CD4-positive, alpha-beta T cell (primary cell): ENCODE results near the gene HOXB3. TPM values are rescaled to one million over a fixed set of nuclear protein-coding genes. Genes with fewer than 3 reads are reported as not detected.

Experiments
- ATAC-seq: fragments of 200-7000 bp; cut with Tn5 transposase; one replicate; pipeline ENCODE4 v1.10.0; 2022; ENCODE audit warnings: mild to moderate bottlenecking; ENCODE audit not compliant: poor library complexity
- CTCF ChIA-PET: fragments of 350-600 bp; sonication (Branson Sonifier 250); formaldehyde crosslinking; loops from one replicate; lab custom pipeline; 2021; ENCODE audit warnings: antibody characterized with exemption, inconsistent platforms; lab: Charles Lee
- POLR2A ChIA-PET: fragments of 350-600 bp; sonication (Branson Sonifier 250); formaldehyde crosslinking; loops from one replicate; lab custom pipeline; 2021; ENCODE audit warnings: antibody characterized with exemption, inconsistent platforms; lab: Charles Lee
- DNase-seq, 14 experiments: peaks; one replicate each; pipeline ENCODE4 v3.0.0-alpha.2; 2013 to 2020; ENCODE audit warnings: mixed read lengths in 2 of 14
- H3K27ac ChIP-seq, 2 donors: one replicate each; pipeline versions ENCODE4 v1.5.1 to v1.7.0; 2013; ENCODE audit warnings: low read length in 2 of 2, low read depth in 1 of 2, mild to moderate bottlenecking in 1 of 2
- H3K27me3 ChIP-seq, 2 experiments: 1 replicate in 1 of 2; 2 replicates in 1 of 2; pipeline versions ENCODE4 v1.6.1 to v1.7.0; 2013; ENCODE audit warnings: low read length in 2 of 2, control low read depth in 1 of 2, mild to moderate bottlenecking in 1 of 2, moderate library complexity in 1 of 2; ENCODE audit not compliant: insufficient read depth in 2 of 2, control insufficient read depth in 1 of 2
- H3K36me3 ChIP-seq: one replicate; pipeline ENCODE4 v1.6.1; 2013; ENCODE audit warnings: low read length, control low read depth; ENCODE audit not compliant: insufficient read depth
- H3K4me1 ChIP-seq: one replicate; pipeline ENCODE4 v1.6.1; 2013; ENCODE audit warnings: low read length, control low read depth; ENCODE audit not compliant: insufficient read depth
- H3K4me3 ChIP-seq: one replicate; pipeline ENCODE4 v1.5.1; 2013; ENCODE audit warnings: mild to moderate bottlenecking, low read length, moderate library complexity
- H3K9me3 ChIP-seq, 2 experiments: 1 replicate in 1 of 2; 2 replicates in 1 of 2; pipeline versions ENCODE4 v1.6.1 to v1.7.0; 2013; ENCODE audit warnings: low read length in 2 of 2, mild to moderate bottlenecking in 2 of 2, control low read depth in 1 of 2, moderate library complexity in 1 of 2; ENCODE audit not compliant: control insufficient read depth in 1 of 2, insufficient read depth in 1 of 2
- H3K27ac Mint-ChIP-seq: one replicate; pipeline ENCODE4 v1.8.0; 2020; ENCODE audit warnings: mixed read lengths
- H3K27me3 Mint-ChIP-seq: one replicate; pipeline ENCODE4 v1.8.0; 2021; ENCODE audit warnings: mixed read lengths
- H3K36me3 Mint-ChIP-seq: one replicate; pipeline ENCODE4 v1.8.0; 2021; ENCODE audit warnings: low read depth, mixed read lengths
- H3K4me1 Mint-ChIP-seq: one replicate; pipeline ENCODE4 v1.8.0; 2021; ENCODE audit warnings: low read depth, mixed read lengths
- H3K4me3 Mint-ChIP-seq: one replicate; pipeline ENCODE4 v1.8.0; 2020; ENCODE audit warnings: mild to moderate bottlenecking, mixed read lengths
- H3K9me3 Mint-ChIP-seq: one replicate; pipeline ENCODE4 v1.8.0; 2020; ENCODE audit warnings: mixed read lengths
- CTCF ChIP-seq: fragments of 200-600 bp; IDR thresholded peaks from one replicate; pipeline ENCODE4 v1.8.0; 2022; ENCODE audit warnings: antibody characterized with exemption, mild to moderate bottlenecking
- intact Hi-C, 2 experiments: fragments of 100-400 bp; cut with DNase I in 1 of 2; cut with micrococcal nuclease in 1 of 2; formaldehyde crosslinking; loops; one replicate each; pipeline versions ENCODE4 v1.15.1 to v1.9.0; 2023 to 2025; cut with DNase I, micrococcal nuclease
- total RNA-seq, 174 experiments: library from RNA in 2 of 174; stranded (reverse) in 2 of 174; gene quantifications; one replicate each; pipeline ENCODE4 v1.2.3 and lab custom pipeline; 2021 to 2026

Gene HOXB3
- total RNA-seq, 2 experiments from 2014 or later, result 0.25 to 0.36 TPM

DNA sequence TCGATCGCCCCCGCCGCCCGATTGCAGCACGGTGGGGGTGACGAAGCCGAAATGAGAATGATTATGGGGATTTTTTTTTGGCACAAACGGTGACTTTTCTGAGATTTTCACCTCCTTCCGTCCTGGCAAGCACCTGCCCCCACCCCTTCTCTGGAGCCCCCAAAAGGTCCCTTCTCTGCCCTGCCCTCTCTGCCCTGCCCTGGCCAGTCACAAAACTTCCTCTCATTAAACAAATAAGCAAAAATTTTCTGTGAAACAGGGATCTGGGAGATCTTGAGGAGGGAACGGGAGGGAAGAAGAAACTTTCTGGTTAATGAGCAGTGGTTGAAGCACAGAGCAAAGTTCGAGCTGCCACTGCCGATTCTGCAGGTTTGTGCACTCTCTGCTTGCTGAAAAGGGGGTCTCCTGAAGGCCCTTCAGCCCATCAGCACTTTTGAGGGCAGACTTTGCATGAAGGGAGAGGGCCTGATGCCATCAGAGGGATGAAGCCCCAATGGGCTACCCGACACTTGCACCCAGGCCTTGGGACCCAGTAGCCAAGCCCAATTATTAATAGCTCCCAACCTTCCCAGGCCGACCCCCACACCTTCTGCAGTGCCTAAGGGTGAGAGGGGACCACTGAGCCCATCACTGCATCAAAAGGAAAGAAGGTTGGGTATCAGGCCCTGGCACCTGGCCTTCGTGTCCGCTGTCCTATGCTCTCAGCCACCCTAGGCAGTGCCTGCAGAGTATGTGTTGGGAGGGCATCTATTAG lies 26.1 kb upstream of the HOXB3 start:
- Mint-ChIP-seq H3K27me3 (peaks cover 98% of the 10 kb centered on the region), H3K4me1 (peaks cover 65% of the 10 kb centered on the region), H3K27ac (no peak overlapping the region), H3K9me3 (no peaks in the 10 kb centered on the region), H3K4me3 (peak overlapping the region; percentile 2), H3K36me3 (no peaks in the 10 kb centered on the region)
- Histone ChIP-seq H3K36me3 (no peaks in the 10 kb centered on the region), H3K27me3 (peaks cover 87 to 96% of the 10 kb centered on the region in 2 experiments), H3K27ac (no peak overlapping the region), H3K4me1 (peaks cover 61% of the 10 kb centered on the region), H3K9me3 (peaks cover 0 to 25% of the 10 kb centered on the region in 2 experiments), H3K4me3 (no peak overlapping the region)
- POLR2A ChIA-PET, result interaction anchor here (2.3 kb wide), 1 partner anchor 9 kb away, joined by 10 read pairs; the partner anchor contains the start of gene HOXB9
- ATAC-seq (no peak), DNase-seq (no peak)
- CTCF ChIA-PET, result interaction anchor here (0.8 to 1.7 kb wide), 2 partner anchors 28 to 159 kb away, joined by 3 read pairs; no protein-coding TSS in a partner anchor
- intact Hi-C loops, result loop anchor here (5.0 to 10.0 kb wide), 3 partner anchors 724 to 839 kb away; partner anchors contain the start of gene SCRN2 (in 1 of the 2)
- no peak for TF ChIP-seq CTCF

DNA sequence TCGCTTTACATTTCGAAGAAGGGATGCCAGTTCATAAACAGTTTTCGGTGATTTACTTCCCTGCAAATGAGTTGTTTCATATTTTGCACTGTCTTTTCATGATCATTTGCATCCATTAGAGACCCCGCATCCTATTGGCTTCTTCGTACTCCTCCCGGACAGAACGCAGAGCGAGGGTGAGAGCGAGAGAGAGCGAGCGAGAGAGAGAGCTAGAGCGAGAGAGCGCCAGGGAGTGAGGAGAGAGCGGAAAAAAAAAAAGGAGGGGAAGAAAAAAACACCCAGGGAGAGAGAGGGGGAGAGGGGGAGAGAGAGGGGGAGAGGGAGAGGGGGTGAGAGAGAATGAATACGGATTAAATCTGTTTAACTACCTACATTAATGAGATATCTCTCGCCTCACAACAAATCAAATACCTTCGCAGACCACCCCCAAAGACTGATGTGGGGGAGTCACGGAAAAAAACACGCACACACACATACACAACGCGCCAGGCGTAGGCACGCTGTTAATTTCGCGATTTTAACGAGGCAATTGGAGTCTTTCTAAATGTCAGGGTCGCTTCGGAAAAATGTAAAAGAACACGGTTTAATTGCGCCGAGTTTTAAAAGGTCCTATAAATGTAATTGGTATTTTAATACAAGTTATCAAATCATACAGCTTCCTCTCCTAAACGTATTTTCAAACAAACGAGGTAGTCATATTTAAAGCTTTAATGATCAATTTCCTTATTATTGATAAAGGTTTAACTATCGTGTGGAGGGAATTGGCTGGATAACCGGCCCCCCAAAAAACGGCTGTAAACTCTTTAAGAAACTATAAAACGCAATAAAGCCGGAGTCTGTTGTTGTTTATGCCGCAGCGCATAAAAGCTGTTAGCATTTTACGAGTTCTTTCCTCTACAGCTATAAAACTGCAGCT lies 25.3 kb upstream of the HOXB3 start, which contains the start of gene HOXB8:
TSS of gene HOXB8 (minus strand) at position 246 of the 916 bp plus-strand sequence. CDS start 588 bp downstream, outside the sequence.
- no peak for TF ChIP-seq CTCF
- POLR2A ChIA-PET, result interaction anchor here (0.8 to 2.3 kb wide), 2 partner anchors 10 to 568 kb away, joined by 3 to 10 read pairs; partner anchors contain the start of gene HOXB9
- Histone ChIP-seq H3K9me3 (peaks cover 0 to 25% of the 10 kb centered on the region in 2 experiments), H3K27me3 (peaks cover 88 to 95% of the 10 kb centered on the region in 2 experiments), H3K4me3 (peak within 1 kb of the TSS; percentile 10), H3K36me3 (no peaks in the 10 kb centered on the region), H3K4me1 (peaks cover 70% of the 10 kb centered on the region), H3K27ac (no peak within 1 kb of the TSS)
- H3K36me3 Mint-ChIP-seq, result no peaks in the 10 kb centered on the region
- H3K27me3 Mint-ChIP-seq, result peaks cover 97% of the 10 kb centered on the region
- no peaks in the 10 kb centered on the region for H3K9me3 Mint-ChIP-seq
- CTCF ChIA-PET, result interaction anchor here (1.2 to 2.7 kb wide), 3 partner anchors 21 to 158 kb away, joined by 3 to 19 read pairs (median 4); partner anchors contain the start of gene HOXB5
- ATAC-seq (no peak), DNase-seq (no peak)
- peak within 1 kb of the TSS; percentile 36 for H3K27ac Mint-ChIP-seq
- peaks cover 71% of the 10 kb centered on the region for H3K4me1 Mint-ChIP-seq
- peak within 1 kb of the TSS; percentile 56 for H3K4me3 Mint-ChIP-seq
- intact Hi-C loops, result loop anchor here (5.0 to 10.0 kb wide), 3 partner anchors 723 to 838 kb away; partner anchors contain the start of gene SCRN2 (in 1 of the 2)
